ENCODE results near the gene RETN. TPM values are rescaled to one million over a fixed set of nuclear protein-coding genes. Genes with fewer than 3 reads are reported as not detected.
A peak's percentile ranks its signal among the peaks of the same experiment; 100 is the strongest.

RETN gene
- total and polyA plus RNA-seq, 2 donors from 2014 or later: 1.1 TPM; not detected in 1

DNA sequence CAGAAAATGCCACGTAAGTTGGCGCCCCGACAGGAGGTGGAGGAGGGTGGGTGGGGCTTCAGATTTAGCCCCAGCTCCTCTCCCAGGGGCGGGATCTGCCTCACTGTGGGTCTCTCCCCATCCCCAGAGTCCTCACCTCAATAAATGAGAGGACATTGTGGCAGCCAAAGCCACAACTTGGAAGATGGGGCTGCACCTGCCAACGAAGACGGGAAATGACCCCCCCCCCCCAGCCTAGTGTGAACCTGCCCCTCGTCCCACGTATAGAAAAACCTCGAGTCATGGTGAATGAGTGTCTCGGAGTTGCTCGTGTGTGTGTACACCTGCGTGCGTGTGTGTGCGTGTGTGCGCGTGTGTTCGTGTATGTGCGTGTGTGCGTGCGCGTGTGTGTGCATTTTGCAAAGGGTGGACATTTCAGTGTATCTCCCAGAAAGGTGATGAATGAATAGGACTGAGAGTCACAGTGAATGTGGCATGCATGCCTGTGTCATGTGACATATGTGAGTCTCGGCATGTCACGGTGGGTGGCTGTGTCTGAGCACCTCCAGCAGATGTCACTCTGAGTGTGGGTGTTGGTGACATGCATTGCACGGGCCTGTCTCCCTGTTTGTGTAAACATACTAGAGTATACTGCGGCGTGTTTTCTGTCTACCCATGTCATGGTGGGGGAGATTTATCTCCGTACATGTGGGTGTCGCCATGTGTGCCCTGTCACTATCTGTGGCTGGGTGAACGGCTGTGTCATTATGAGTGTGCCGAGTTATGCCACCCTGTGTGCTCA, 10.3 kb downstream of the RETN start:
- Histone ChIP-seq H3K9ac (ENCODE audit: low read length in 3 of 3) (no peak overlapping the region), H3K27ac (ENCODE audit: low read depth in 2 of 2, low read length in 2 of 2) (no peak overlapping the region), H3K4me3 (ENCODE audit: low read length in 3 of 3) (no peak overlapping the region), H3K4me1 (ENCODE audit: control insufficient read depth in 2 of 3, insufficient read depth in 2 of 3, low read depth in 1 of 3, low read length in 3 of 3) (peaks cover 0 to 8% (median 0%) of the 10 kb centered on the region in 3 donors), H3K36me3 (ENCODE audit: control insufficient read depth in 2 of 3, insufficient read depth in 3 of 3, low read length in 3 of 3) (no peaks in the 10 kb centered on the region), H3K9me3 (ENCODE audit: control insufficient read depth in 2 of 3, insufficient read depth in 1 of 3, low read length in 3 of 3) (peaks cover 0 to 2% (median 0%) of the 10 kb centered on the region in 3 donors), H3K27me3 (ENCODE audit: control insufficient read depth, insufficient read depth, low read length) (no peaks in the 10 kb centered on the region)
- intact Hi-C loops (cut with DNase I): no loop called here
- FAIRE-seq (no peak), DNase-seq (peak in 3 of 5 donors; percentile 29 to 53 (median 31))
- TF ChIP-seq, protein P1, sequence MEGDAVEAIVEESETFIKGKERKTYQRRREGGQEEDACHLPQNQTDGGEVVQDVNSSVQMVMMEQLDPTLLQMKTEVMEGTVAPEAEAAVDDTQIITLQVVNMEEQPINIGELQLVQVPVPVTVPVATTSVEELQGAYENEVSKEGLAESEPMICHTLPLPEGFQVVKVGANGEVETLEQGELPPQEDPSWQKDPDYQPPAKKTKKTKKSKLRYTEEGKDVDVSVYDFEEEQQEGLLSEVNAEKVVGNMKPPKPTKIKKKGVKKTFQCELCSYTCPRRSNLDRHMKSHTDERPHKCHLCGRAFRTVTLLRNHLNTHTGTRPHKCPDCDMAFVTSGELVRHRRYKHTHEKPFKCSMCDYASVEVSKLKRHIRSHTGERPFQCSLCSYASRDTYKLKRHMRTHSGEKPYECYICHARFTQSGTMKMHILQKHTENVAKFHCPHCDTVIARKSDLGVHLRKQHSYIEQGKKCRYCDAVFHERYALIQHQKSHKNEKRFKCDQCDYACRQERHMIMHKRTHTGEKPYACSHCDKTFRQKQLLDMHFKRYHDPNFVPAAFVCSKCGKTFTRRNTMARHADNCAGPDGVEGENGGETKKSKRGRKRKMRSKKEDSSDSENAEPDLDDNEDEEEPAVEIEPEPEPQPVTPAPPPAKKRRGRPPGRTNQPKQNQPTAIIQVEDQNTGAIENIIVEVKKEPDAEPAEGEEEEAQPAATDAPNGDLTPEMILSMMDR (IDR thresholded peaks at IDR 0.05; ENCODE audit: borderline replicate concordance, extremely low read depth, insufficient read depth): peak; percentile 14

DNA sequence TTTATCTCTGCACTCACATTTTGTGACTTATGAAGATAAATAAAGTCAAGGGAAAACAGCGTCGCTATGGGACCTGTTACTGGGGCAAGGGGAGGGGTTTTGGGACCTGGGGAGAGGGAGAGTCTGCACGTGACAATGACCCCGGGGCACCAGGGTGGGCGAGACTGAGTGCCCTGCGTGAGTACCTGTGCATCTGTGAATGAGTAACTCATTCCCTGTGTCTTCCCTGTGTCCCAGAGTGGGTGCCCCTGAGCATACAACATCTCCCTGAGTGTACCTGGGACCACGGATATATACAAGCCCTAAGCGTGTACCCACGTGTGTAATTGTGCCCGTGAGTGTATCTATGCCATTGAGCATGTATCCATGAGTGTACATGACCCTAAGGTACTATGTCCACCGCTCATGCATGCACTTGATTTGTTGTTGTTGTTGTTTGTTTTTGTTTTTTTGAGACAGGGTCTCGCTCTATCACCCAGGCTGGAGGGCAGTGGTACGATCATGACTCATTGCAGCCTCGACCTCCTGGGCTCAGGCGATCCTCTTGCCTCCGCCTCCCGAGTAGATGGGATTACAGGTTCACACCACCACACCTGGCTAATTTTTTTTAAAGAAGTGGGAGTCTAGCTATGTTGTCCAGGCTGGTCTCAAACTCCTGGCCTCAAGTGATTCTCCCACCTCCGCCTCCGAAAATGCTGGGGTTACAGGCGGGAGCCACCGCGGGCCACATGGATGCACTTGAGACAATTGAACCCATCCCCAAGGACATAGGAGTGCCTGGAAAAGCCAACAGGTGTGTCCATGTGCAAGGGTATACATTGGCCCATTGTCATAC, 11.1 kb downstream of the RETN start:
- FAIRE-seq: no peak

DNA sequence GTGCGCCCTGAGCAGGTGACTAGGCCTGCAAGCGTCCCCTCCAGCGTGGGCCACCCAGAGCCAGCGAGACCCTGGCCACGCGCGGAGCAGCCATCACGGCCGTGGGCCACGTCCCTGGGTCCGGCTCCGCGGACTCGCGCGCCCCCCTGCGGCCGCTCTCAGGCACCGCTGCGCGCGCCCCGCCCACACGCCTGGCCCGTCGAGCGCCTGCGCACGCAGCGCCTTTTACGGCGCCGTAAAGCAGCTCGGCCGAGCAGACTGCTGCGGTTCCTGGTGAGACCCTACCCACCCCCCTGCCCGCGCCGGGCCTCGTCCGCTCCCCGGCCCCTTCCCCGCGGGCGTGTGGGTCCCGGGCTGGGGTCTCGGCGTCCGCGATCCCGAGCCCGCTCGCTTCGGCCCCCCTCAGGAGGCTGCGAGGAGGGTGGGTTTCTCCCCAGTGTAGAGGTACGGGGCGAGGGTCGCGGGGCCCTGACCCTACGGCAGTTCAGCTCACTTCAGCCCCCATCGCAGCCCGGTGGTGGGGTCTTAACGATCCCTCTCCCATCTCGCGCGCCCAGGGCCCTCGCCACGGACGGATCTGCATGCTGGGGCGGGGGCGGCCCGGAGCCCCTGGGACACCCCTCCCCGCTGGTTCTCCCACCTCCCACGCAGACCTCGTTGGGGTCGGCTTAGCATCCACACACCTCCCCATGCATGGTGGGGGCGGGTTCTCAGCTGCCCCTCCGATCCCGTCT, 11.9 kb downstream of the RETN start, which contains the start of gene TRAPPC5:
TSS of gene TRAPPC5 (plus strand) at position 228 of the 734 bp plus-strand sequence. CDS start 1,421 bp downstream, outside the sequence.
- no peaks in the 10 kb centered on the region for H3K9me3 ChIP-seq (ENCODE audit: control insufficient read depth in 2 of 3, insufficient read depth in 1 of 3, low read length in 3 of 3)
- peak within 1 kb of the TSS; percentile 36 to 92 (median 92) for H3K9ac ChIP-seq (ENCODE audit: low read length in 3 of 3)
- intact Hi-C loops (cut with DNase I): no loop called here
- peak within 1 kb of the TSS; percentile 71 to 76 for H3K27ac ChIP-seq (ENCODE audit: low read depth in 2 of 2, low read length in 2 of 2)
- no peaks in the 10 kb centered on the region for H3K36me3 ChIP-seq (ENCODE audit: control insufficient read depth in 2 of 3, insufficient read depth in 3 of 3, low read length in 3 of 3)
- DNase-seq (peak; percentile 92 to 95 (median 93)), FAIRE-seq (no peak)
- peaks cover 0 to 8% (median 0%) of the 10 kb centered on the region in 3 donors for H3K4me1 ChIP-seq (ENCODE audit: control insufficient read depth in 2 of 3, insufficient read depth in 2 of 3, low read depth in 1 of 3, low read length in 3 of 3)
- H3K4me3 ChIP-seq (ENCODE audit: low read length in 3 of 3): peak within 1 kb of the TSS; percentile 62 to 87 (median 78)
- no peaks in the 10 kb centered on the region for H3K27me3 ChIP-seq (ENCODE audit: control insufficient read depth, insufficient read depth, low read length)
- TF ChIP-seq, protein P1 (IDR thresholded peaks at IDR 0.05; ENCODE audit: borderline replicate concordance, extremely low read depth, insufficient read depth): peak; percentile 99

More for the DNA sequence above, 11.1 kb downstream of the RETN start:
- Histone ChIP-seq H3K9me3 (ENCODE audit: control insufficient read depth in 2 of 3, insufficient read depth in 1 of 3, low read length in 3 of 3) (no peaks in the 10 kb centered on the region), H3K27ac (ENCODE audit: low read depth in 2 of 2, low read length in 2 of 2) (no peak overlapping the region), H3K27me3 (ENCODE audit: control insufficient read depth, insufficient read depth, low read length) (no peaks in the 10 kb centered on the region), H3K36me3 (ENCODE audit: control insufficient read depth in 2 of 3, insufficient read depth in 3 of 3, low read length in 3 of 3) (no peaks in the 10 kb centered on the region), H3K4me1 (ENCODE audit: control insufficient read depth in 2 of 3, insufficient read depth in 2 of 3, low read depth in 1 of 3, low read length in 3 of 3) (peaks cover 0 to 8% (median 0%) of the 10 kb centered on the region in 3 donors), H3K9ac (ENCODE audit: low read length in 3 of 3) (peak overlapping the region in 1 of 3 donors; percentile 92), H3K4me3 (ENCODE audit: low read length in 3 of 3) (peak overlapping the region; percentile 16 to 87 (median 61))
- no peak for DNase-seq
- TF ChIP-seq, protein P1 (IDR thresholded peaks at IDR 0.05; ENCODE audit: borderline replicate concordance, extremely low read depth, insufficient read depth): no peak
- intact Hi-C loops (cut with DNase I): no loop called here
